K562 (cell line): ENCODE data around the gene ZBTB49. TPM values are rescaled to one million over a fixed set of nuclear protein-coding genes. Genes with fewer than 3 reads are reported as not detected.

ENCODE experiments used
- ATAC-seq: fragments of 200-7000 bp; cut with Tn5 transposase; 3 replicates; pipeline ENCODE4 v1.9.1; 2020; ENCODE audit warnings: moderate library complexity
- BruUV-seq: library from RNA; stranded (reverse); fragments of 400-500 nt; replicated peaks from 2 replicates; lab custom pipeline; 2021; lab: Mats Ljungman, UMichigan
- CTCF ChIA-PET: fragments of 300-600 bp; formaldehyde crosslinking; extraction: SDS; loops from one replicate; lab custom pipeline; 2021; ENCODE audit warnings: low intra/inter-chr PET ratio; lab: Yijun Ruan, JAX
- POLR2A ChIA-PET: fragments of 300-600, 350-650 bp; sonication (Branson Sonifier 250); formaldehyde crosslinking; extraction: SDS; loops from one replicate; lab custom pipeline; 2021; ENCODE audit warnings: antibody characterized with exemption, inconsistent platforms; lab: Yijun Ruan, JAX
- DNase-seq, 4 experiments: peaks; one replicate each; pipeline versions ENCODE4 v3.0.0 to v3.0.0-alpha.2; 2011 to 2018; ENCODE audit warnings: low spot score in 3 of 4, mixed read lengths in 3 of 4; ENCODE audit errors: extremely low read depth in 1 of 4
- FAIRE-seq: peaks from 2 replicates; lab custom pipeline; 2011; peaks lifted over from hg19 to GRCh38; lab: Jason Lieb, UNC
- H2AFZ ChIP-seq: 2 replicates; pipeline ENCODE4 v1.6.0; 2011; ENCODE audit warnings: low read depth, low read length, control low read depth, inconsistent platforms
- H3K27ac ChIP-seq: fragments of 200-600 bp; 3 replicates; pipeline ENCODE4 v1.8.0; 2011; ENCODE audit warnings: low read depth, mild to moderate bottlenecking, control low read depth, inconsistent platforms, low read length, moderate library complexity, mixed read lengths; ENCODE audit errors: extremely low read depth
- H3K27me3 ChIP-seq, 2 experiments: fragments of 300-600 bp in 1 of 2; 2 replicates in 1 of 2; 3 replicates in 1 of 2; pipeline versions ENCODE4 v1.6.0 to v1.8.0; 2011; ENCODE audit warnings: inconsistent platforms in 2 of 2, low read length in 2 of 2, mild to moderate bottlenecking in 1 of 2, mixed read lengths in 1 of 2, moderate library complexity in 1 of 2; ENCODE audit not compliant: control insufficient read depth in 2 of 2, insufficient read depth in 2 of 2
- H3K36me3 ChIP-seq: fragments of 300-600 bp; 3 replicates; pipeline ENCODE4 v1.8.0; 2011; ENCODE audit warnings: mild to moderate bottlenecking, low read length, inconsistent platforms; ENCODE audit not compliant: control insufficient read depth, insufficient read depth
- H3K4me1 ChIP-seq, 2 experiments: fragments of 200-600 bp in 1 of 2; replicated peaks in 1 of 2; 2 replicates in 1 of 2; 3 replicates in 1 of 2; pipeline versions ENCODE4 v1.5.1 to v1.8.0; 2011; ENCODE audit warnings: inconsistent platforms in 2 of 2, low read length in 2 of 2, mild to moderate bottlenecking in 1 of 2, mixed read lengths in 1 of 2, moderate library complexity in 1 of 2; ENCODE audit not compliant: control insufficient read depth in 2 of 2, insufficient read depth in 2 of 2
- H3K4me2 ChIP-seq: 2 replicates; pipeline ENCODE4 v1.6.1; 2011; ENCODE audit warnings: low read length, control low read depth, inconsistent platforms, mixed read lengths; ENCODE audit not compliant: insufficient read depth
- H3K4me3 ChIP-seq: fragments of 200-600 bp; sonication (generic), shearing (Covaris generic); 2 replicates; pipeline ENCODE4 v1.5.1; 2016; ENCODE audit warnings: control low read depth, inconsistent platforms
- H3K79me2 ChIP-seq: fragments of 200-600 bp; 3 replicates; pipeline ENCODE4 v1.8.0; 2011; ENCODE audit warnings: low read length, inconsistent platforms; ENCODE audit not compliant: control insufficient read depth, insufficient read depth
- H3K9ac ChIP-seq, 2 experiments: 2 replicates each; pipeline versions ENCODE4 v1.6.0 to v1.6.1; 2011; ENCODE audit warnings: low read depth in 2 of 2, low read length in 2 of 2, control low read depth in 1 of 2, inconsistent platforms in 1 of 2, mild to moderate bottlenecking in 1 of 2, mixed read lengths in 1 of 2; ENCODE audit not compliant: insufficient read depth in 1 of 2
- H3K9me1 ChIP-seq: one replicate; pipeline ENCODE4 v1.6.0; 2011; ENCODE audit warnings: inconsistent platforms, mild to moderate bottlenecking, low read length, moderate library complexity; ENCODE audit not compliant: control insufficient read depth, insufficient read depth
- H3K9me3 ChIP-seq: replicated peaks from 2 replicates; pipeline ENCODE4 v1.5.1; 2011; ENCODE audit warnings: low read depth, low read length, inconsistent platforms; ENCODE audit not compliant: control insufficient read depth, insufficient read depth
- H4K20me1 ChIP-seq: replicated peaks from 2 replicates; pipeline ENCODE4 v1.6.1; 2011; ENCODE audit warnings: low read length, inconsistent platforms, mixed read lengths; ENCODE audit not compliant: control insufficient read depth, insufficient read depth
- BDP1 ChIP-seq: IDR thresholded peaks from 3 replicates; pipeline ENCODE4 v1.6.1; 2011; ENCODE audit not compliant: insufficient read length, insufficient read depth
- EZH2 ChIP-seq: IDR thresholded peaks from 2 replicates; pipeline ENCODE4 v1.6.1; 2012; ENCODE audit warnings: low read depth, mild to moderate bottlenecking, inconsistent platforms, low read length, borderline replicate concordance
- FIP1L1 ChIP-seq: fragments of 200-400 bp; formaldehyde crosslinking; IDR thresholded peaks from 2 replicates; pipeline ENCODE4 v1.6.1; 2018; ENCODE audit warnings: mild to moderate bottlenecking, low read depth, low read length; ENCODE audit not compliant: poor library complexity, severe bottlenecking
- NONO ChIP-seq, 2 experiments: fragments of 200-400 bp in 1 of 2; fragments of 450-650 bp in 1 of 2; formaldehyde crosslinking in 1 of 2; IDR thresholded peaks; 2 replicates each; pipeline ENCODE4 v1.6.1; 2017; ENCODE audit warnings: low read depth in 2 of 2, mild to moderate bottlenecking in 2 of 2, moderate library complexity in 2 of 2, low read length in 1 of 2
- PHB ChIP-seq: fragments of 250-450 bp; sonication (Bioruptor Pico); IDR thresholded peaks from 2 replicates; pipeline ENCODE4 v1.5.0; 2021
- SIN3A ChIP-seq, 2 experiments: fragments of 150-350 bp in 1 of 2; IDR thresholded peaks; 2 replicates each; pipeline ENCODE4 v1.6.1; 2011 to 2016; ENCODE audit warnings: borderline replicate concordance in 2 of 2, low read depth in 2 of 2, low read length in 2 of 2, mild to moderate bottlenecking in 2 of 2, moderate library complexity in 2 of 2; ENCODE audit not compliant: control insufficient read depth in 1 of 2
- SMAD2 ChIP-seq: fragments of 150-350 bp; IDR thresholded peaks from 2 replicates; pipeline ENCODE4 v1.6.1; 2014; ENCODE audit warnings: low read depth, mild to moderate bottlenecking, low read length
- SRF ChIP-seq, 2 experiments: fragments of 250-450, 450-650 bp in 1 of 2; sonication (Bioruptor Pico) in 1 of 2; sonication (generic) in 1 of 2; formaldehyde crosslinking; IDR thresholded peaks; 2 replicates each; pipeline versions ENCODE4 v1.5.0 to v1.5.1; 2020 to 2022; ENCODE audit warnings: mild to moderate bottlenecking in 1 of 2, missing genetic modification reagents in 1 of 2
- TEAD1 ChIP-seq, 2 experiments: fragments of 450-650 bp in 1 of 2; sonication (generic) in 1 of 2; formaldehyde crosslinking; IDR thresholded peaks; 2 replicates each; pipeline versions ENCODE4 v1.4.0 to v1.8.0; 2020 to 2022; ENCODE audit warnings: mild to moderate bottlenecking in 2 of 2, missing genetic modification reagents in 1 of 2
- ZNF239 ChIP-seq: fragments of 250-450 bp; sonication (Bioruptor Pico); IDR thresholded peaks from 2 replicates; pipeline ENCODE4 v1.4.0; 2020; ENCODE audit warnings: mild to moderate bottlenecking
- ZNF354B ChIP-seq: fragments of 250-450 bp; sonication (Bioruptor Pico); IDR thresholded peaks from 2 replicates; pipeline ENCODE4 v1.4.0; 2020
- ZNF592 ChIP-seq: fragments of 450-650 bp; IDR thresholded peaks from 2 replicates; pipeline ENCODE4 v1.6.1; 2017; ENCODE audit warnings: antibody characterized with exemption, mild to moderate bottlenecking
- ZNF644 ChIP-seq: fragments of 200-800 bp; sonication (Bioruptor generic); IDR thresholded peaks from 2 replicates; pipeline ENCODE4 v1.6.1; 2016; ENCODE audit warnings: low read depth, missing genetic modification characterization, missing compliant biosample characterization
- ZZZ3 ChIP-seq: fragments of 450-650 bp; IDR thresholded peaks from 2 replicates; pipeline ENCODE4 v1.6.1; 2016; ENCODE audit warnings: antibody characterized with exemption, mild to moderate bottlenecking, moderate library complexity
- WGBS: fragments of 100-300 bp; shearing (Covaris generic); methylation state at CpG from one replicate; pipeline ENCODE4 v1.1.6; 2016; ENCODE audit warnings: low coverage, mixed read lengths; ENCODE audit not compliant: insufficient coverage; ENCODE audit errors: missing lambda C conversion rate; 5-methylcytosine and 5-hydroxymethylcytosine counted together
- in situ Hi-C: fragments of 300-500 bp; cut with MboI; formaldehyde crosslinking; loops from 4 replicates; pipeline ENCODE4 v1.15.0; 2018; ENCODE audit warnings: inconsistent platforms, mixed read lengths
- intact Hi-C: fragments of 100-400 bp; cut with micrococcal nuclease; formaldehyde crosslinking; loops from 2 replicates; pipeline ENCODE4 v1.14.2; 2022
- polyA plus RNA-seq, 8 experiments: library from polyadenylated mRNA; depleted of rRNA in 4 of 8; stranded (reverse) in 5 of 8; unstranded in 3 of 8; fragments of >200 nt; fragmentation: Nextera tagmentation in 2 of 8; fragmentation: Illumina TruSeq in 1 of 8; extraction: Ambion mirVana in 2 of 8; extraction: Trizol in 1 of 8; gene quantifications; 2 replicates each; pipeline versions ENCODE4 v1.2.1 to v1.2.3, GENCODE V29; 2011 to 2014; ENCODE audit warnings: inconsistent platforms in 1 of 8, missing spikeins in 1 of 8
- total RNA-seq, 7 experiments: library from RNA; depleted of rRNA in 6 of 7; stranded (reverse); fragments of >200 nt in 6 of 7; fragmentation: Illumina TruSeq in 2 of 7; extraction: Trizol in 2 of 7; gene quantifications; 2 replicates each; pipeline versions ENCODE4 v1.2.1 to v1.2.3, GENCODE V29; 2011 to 2021; ENCODE audit warnings: low replicate concordance in 1 of 7
- TF ChIP-seq, protein P1 (sequence below): sonication (generic); formaldehyde crosslinking; IDR thresholded peaks from 2 replicates; pipeline ENCODE4 v1.8.1; 2023; ENCODE audit warnings: mild to moderate bottlenecking, missing genetic modification reagents
- TF ChIP-seq, protein P2 (sequence below): sonication (generic); IDR thresholded peaks from 2 replicates; pipeline ENCODE4 v1.6.1; 2016

ZBTB49 gene
- total and polyA plus RNA-seq, 9 of the 15 experiments (the other 6 are each of a cell fraction or from before 2014, with no cell fraction given): 0.49 to 8.0 (median 4.2) TPM

DNA sequence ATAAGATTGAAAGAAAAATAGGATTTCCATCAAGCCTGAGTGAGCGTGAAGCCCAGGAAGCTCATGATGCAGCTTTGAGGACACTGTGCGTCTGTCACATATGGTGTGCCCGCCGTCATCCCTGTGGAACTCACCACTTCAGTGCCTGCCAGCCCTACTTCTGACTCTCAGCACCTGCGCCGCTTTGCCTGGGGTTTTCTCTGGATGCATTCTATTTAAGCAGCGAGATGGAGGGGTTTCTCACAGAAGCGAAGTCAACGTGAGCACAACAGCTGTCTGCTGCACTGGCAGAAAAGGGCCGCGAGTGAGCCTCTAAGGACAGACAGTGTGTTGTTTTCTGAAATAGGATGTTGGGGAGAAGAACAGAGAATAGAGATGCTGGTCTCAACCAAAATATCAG lies 35.9 kb upstream of the ZBTB49 start:
- peaks cover 22 to 33% of the 10 kb centered on the region in 2 experiments for H3K27me3 ChIP-seq
- ChIA-PET POLR2A (no interaction called here), CTCF (no interaction called here)
- no peak overlapping the region for H3K27ac ChIP-seq
- no peak overlapping the region for H3K4me2 ChIP-seq
- H3K9ac ChIP-seq: no peak overlapping the region
- DNase-seq (no peak), FAIRE-seq (no peak), ATAC-seq (no peak)
- H3K4me1 ChIP-seq: peaks cover under 1 to 3% of the 10 kb centered on the region in 2 experiments; a peak in 1 of 5 replicates
- in situ Hi-C loops: loop anchor here (5.0 kb wide), 1 partner anchor 83 kb away; no protein-coding TSS in a partner anchor
- H3K9me3 ChIP-seq: no peaks in the 10 kb centered on the region
- no peak overlapping the region for H3K4me3 ChIP-seq
- H4K20me1 ChIP-seq: no peaks in the 10 kb centered on the region
- H3K9me1 ChIP-seq: no peaks in the 10 kb centered on the region
- H3K79me2 ChIP-seq: no peaks in the 10 kb centered on the region
- H3K36me3 ChIP-seq: no peaks in the 10 kb centered on the region
- 6% methylated on average over 11 of the region's 11 CpGs for WGBS
- intact Hi-C loops: loop anchor here (10.0 kb wide), 1 partner anchor 181 kb away; no protein-coding TSS in a partner anchor
- BruUV-seq: no TSS peak
- no peak overlapping the region for H2AFZ ChIP-seq
- TF ChIP-seq FIP1L1 (no peak), EZH2 (no peak), SRF (CRISPR knock-in tag; IDR thresholded peaks at IDR 0.05) (no peak), ZNF644 (no peak), BDP1 (no peak), ZNF592 (no peak), ZZZ3 (no peak), TEAD1 (CRISPR knock-in tag; IDR thresholded peaks at IDR 0.05) (no peak), PHB (CRISPR knock-in tag) (no peak), ZNF239 (CRISPR knock-in tag) (no peak), SIN3A (IDR thresholded peaks at IDR 0.05; ENCODE audit: borderline replicate concordance in 2 of 2, control insufficient read depth in 1 of 2, low read depth in 2 of 2, low read length in 2 of 2) (no peak), NONO (IDR thresholded peaks at IDR 0.05; ENCODE audit: low read depth in 2 of 2, low read length in 1 of 2) (no peak), SMAD2 (no peak), ZNF354B (CRISPR knock-in tag) (no peak)
- TF ChIP-seq, protein P1, sequence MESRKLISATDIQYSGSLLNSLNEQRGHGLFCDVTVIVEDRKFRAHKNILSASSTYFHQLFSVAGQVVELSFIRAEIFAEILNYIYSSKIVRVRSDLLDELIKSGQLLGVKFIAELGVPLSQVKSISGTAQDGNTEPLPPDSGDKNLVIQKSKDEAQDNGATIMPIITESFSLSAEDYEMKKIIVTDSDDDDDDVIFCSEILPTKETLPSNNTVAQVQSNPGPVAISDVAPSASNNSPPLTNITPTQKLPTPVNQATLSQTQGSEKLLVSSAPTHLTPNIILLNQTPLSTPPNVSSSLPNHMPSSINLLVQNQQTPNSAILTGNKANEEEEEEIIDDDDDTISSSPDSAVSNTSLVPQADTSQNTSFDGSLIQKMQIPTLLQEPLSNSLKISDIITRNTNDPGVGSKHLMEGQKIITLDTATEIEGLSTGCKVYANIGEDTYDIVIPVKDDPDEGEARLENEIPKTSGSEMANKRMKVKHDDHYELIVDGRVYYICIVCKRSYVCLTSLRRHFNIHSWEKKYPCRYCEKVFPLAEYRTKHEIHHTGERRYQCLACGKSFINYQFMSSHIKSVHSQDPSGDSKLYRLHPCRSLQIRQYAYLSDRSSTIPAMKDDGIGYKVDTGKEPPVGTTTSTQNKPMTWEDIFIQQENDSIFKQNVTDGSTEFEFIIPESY (CRISPR knock-in tag): no peak
- TF ChIP-seq, protein P2, sequence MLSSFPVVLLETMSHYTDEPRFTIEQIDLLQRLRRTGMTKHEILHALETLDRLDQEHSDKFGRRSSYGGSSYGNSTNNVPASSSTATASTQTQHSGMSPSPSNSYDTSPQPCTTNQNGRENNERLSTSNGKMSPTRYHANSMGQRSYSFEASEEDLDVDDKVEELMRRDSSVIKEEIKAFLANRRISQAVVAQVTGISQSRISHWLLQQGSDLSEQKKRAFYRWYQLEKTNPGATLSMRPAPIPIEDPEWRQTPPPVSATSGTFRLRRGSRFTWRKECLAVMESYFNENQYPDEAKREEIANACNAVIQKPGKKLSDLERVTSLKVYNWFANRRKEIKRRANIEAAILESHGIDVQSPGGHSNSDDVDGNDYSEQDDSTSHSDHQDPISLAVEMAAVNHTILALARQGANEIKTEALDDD: no peak
